Endodermal cell (in vitro differentiated cells): ENCODE data around the gene EYA2. TPM values are rescaled to one million over a fixed set of nuclear protein-coding genes. Genes with fewer than 3 reads are reported as not detected.

Source experiments
- DNase-seq: peaks from one replicate; pipeline ENCODE4 v3.0.0-alpha.2; 2017
- H3K27ac ChIP-seq: 2 replicates; pipeline ENCODE4 v1.5.1; 2013; ENCODE audit warnings: mild to moderate bottlenecking, low read depth, low read length, moderate library complexity
- H3K27me3 ChIP-seq: 2 replicates; pipeline ENCODE4 v1.6.1; 2013; ENCODE audit warnings: mild to moderate bottlenecking, low read length, moderate library complexity; ENCODE audit not compliant: insufficient read depth, control insufficient read depth, poor library complexity, severe bottlenecking
- H3K36me3 ChIP-seq: 2 replicates; pipeline ENCODE4 v1.7.0; 2013; ENCODE audit warnings: mild to moderate bottlenecking, low read length, moderate library complexity; ENCODE audit not compliant: control insufficient read depth, insufficient read depth
- H3K4me1 ChIP-seq: one replicate; pipeline ENCODE4 v1.7.0; 2013; ENCODE audit warnings: low read length; ENCODE audit not compliant: control insufficient read depth, insufficient read depth
- H3K4me3 ChIP-seq: 2 replicates; pipeline ENCODE4 v1.5.1; 2013; ENCODE audit warnings: mild to moderate bottlenecking, low read length, moderate library complexity
- H3K9ac ChIP-seq: 2 replicates; pipeline ENCODE4 v1.6.1; 2013; ENCODE audit warnings: mild to moderate bottlenecking, low read length, moderate library complexity; ENCODE audit not compliant: poor library complexity, severe bottlenecking; ENCODE audit errors: extremely low read depth
- H3K9me3 ChIP-seq: 2 replicates; pipeline ENCODE4 v1.6.1; 2013; ENCODE audit warnings: mild to moderate bottlenecking, low read length, moderate library complexity; ENCODE audit not compliant: control insufficient read depth
- H3K27ac Mint-ChIP-seq: 2 replicates; pipeline ENCODE4 v1.8.0; 2020; ENCODE audit warnings: mixed read lengths
- H3K27me3 Mint-ChIP-seq: 2 replicates; pipeline ENCODE4 v1.8.0; 2021; ENCODE audit warnings: mild to moderate bottlenecking, mixed read lengths; ENCODE audit not compliant: insufficient read depth
- H3K36me3 Mint-ChIP-seq: 2 replicates; pipeline ENCODE4 v1.8.0; 2020; ENCODE audit warnings: low read depth, mixed read lengths
- H3K4me1 Mint-ChIP-seq: 2 replicates; pipeline ENCODE4 v1.8.0; 2020; ENCODE audit warnings: mixed read lengths
- H3K4me3 Mint-ChIP-seq: 2 replicates; pipeline ENCODE4 v1.8.0; 2020; ENCODE audit warnings: mild to moderate bottlenecking, moderate library complexity, mixed read lengths
- H3K9me3 Mint-ChIP-seq: 2 replicates; pipeline ENCODE4 v1.8.0; 2020; ENCODE audit warnings: mild to moderate bottlenecking, mixed read lengths
- WGBS, 2 experiments: methylation state at CpG; one replicate each; pipeline versions ENCODE4 v1.1.5 to v1.1.7; 2013; ENCODE audit warnings: missing lambda C conversion rate in 2 of 2, mixed read lengths in 1 of 2; ENCODE audit not compliant: insufficient coverage in 1 of 2, insufficient read length in 1 of 2; 5-methylcytosine and 5-hydroxymethylcytosine counted together
- total RNA-seq, 2 donors: library from RNA; stranded (reverse); fragmentation: NEBNext Ultra II Directional in 1 of 2; extraction: Animal tissue kit (Norgen Biotek cat#: 25700) in 1 of 2; gene quantifications; 2 replicates in 1 of 2; 3 replicates in 1 of 2; pipeline ENCODE4 v1.2.1, GENCODE V29; 2021
- TF ChIP-seq, protein P1 (sequence below): fragments of 200-600 bp; sonication (generic); conservative IDR thresholded peaks from 2 replicates; pipeline ENCODE4 v1.5.0; 2021; ENCODE audit warnings: antibody characterized with exemption, mild to moderate bottlenecking

Gene EYA2
- total RNA-seq, 2 donors from 2014 or later: 9.1 to 18.0 TPM

DNA sequence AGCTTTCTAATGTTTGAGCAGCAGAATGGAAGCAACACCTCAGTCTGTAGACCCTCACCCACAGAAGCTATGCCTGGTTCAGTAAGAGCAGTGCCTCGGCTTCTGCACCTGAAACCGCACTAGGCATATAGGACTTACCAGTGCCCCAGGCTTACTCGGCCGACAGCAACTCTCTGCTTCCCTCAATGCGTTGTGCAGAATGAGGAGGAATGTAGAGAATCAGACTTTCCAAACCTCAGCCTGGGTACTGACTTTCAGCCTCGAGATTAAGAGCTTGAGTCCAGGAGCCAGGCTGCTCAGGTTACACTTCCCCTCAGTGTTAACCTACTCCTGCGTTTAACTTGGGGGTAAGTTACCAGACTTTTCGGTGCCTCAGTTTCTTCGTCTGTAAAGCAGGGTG is 8.6 kb downstream of the EYA2 start:
- DNase-seq: no peak
- Mint-ChIP-seq H3K36me3 (peaks cover 9% of the 10 kb centered on the region), H3K27ac (no peak overlapping the region), H3K4me3 (no peak overlapping the region), H3K27me3 (peaks cover 7% of the 10 kb centered on the region), H3K9me3 (no peaks in the 10 kb centered on the region), H3K4me1 (peaks cover 39% of the 10 kb centered on the region)
- Histone ChIP-seq H3K9me3 (no peaks in the 10 kb centered on the region), H3K27ac (no peak overlapping the region), H3K4me1 (peaks cover 18% of the 10 kb centered on the region), H3K36me3 (peaks cover 25% of the 10 kb centered on the region), H3K4me3 (no peak overlapping the region), H3K27me3 (no peaks in the 10 kb centered on the region), H3K9ac (no peak overlapping the region)
- TF ChIP-seq, protein P1, sequence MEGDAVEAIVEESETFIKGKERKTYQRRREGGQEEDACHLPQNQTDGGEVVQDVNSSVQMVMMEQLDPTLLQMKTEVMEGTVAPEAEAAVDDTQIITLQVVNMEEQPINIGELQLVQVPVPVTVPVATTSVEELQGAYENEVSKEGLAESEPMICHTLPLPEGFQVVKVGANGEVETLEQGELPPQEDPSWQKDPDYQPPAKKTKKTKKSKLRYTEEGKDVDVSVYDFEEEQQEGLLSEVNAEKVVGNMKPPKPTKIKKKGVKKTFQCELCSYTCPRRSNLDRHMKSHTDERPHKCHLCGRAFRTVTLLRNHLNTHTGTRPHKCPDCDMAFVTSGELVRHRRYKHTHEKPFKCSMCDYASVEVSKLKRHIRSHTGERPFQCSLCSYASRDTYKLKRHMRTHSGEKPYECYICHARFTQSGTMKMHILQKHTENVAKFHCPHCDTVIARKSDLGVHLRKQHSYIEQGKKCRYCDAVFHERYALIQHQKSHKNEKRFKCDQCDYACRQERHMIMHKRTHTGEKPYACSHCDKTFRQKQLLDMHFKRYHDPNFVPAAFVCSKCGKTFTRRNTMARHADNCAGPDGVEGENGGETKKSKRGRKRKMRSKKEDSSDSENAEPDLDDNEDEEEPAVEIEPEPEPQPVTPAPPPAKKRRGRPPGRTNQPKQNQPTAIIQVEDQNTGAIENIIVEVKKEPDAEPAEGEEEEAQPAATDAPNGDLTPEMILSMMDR: no peak
- 76 to 85% methylated on average over 3 to 9 of the region's 9 CpGs for WGBS, 2 experiments

DNA sequence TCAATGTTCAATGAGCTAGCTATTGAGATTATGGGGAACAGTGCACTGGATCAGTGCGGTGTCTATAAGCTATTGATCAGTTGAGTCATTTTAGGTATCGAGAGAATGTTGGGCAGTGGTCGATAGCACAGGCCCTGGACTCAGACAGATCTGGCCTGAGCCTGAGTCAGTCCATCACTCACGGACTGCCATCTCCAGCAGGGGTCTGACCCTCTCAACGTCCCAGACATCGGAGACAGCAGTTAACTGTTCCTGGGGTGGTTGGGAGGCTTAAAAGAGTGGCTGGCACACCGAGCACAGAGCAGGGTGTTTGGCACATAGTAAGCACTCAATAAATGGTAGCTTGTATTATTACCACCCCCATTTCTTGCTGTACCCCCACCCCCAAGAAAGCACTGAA is 9.3 kb downstream of the EYA2 start:
- no peak for DNase-seq
- Mint-ChIP-seq H3K27me3 (peaks cover 7% of the 10 kb centered on the region), H3K27ac (no peak overlapping the region), H3K36me3 (peaks cover 9% of the 10 kb centered on the region), H3K9me3 (no peaks in the 10 kb centered on the region), H3K4me1 (peaks cover 33% of the 10 kb centered on the region), H3K4me3 (no peak overlapping the region)
- H3K4me3 ChIP-seq: no peak overlapping the region
- peaks cover 25% of the 10 kb centered on the region for H3K36me3 ChIP-seq
- no peak overlapping the region for H3K9ac ChIP-seq
- TF ChIP-seq, protein P1: peak; percentile 30
- H3K9me3 ChIP-seq: no peaks in the 10 kb centered on the region
- peaks cover 17% of the 10 kb centered on the region for H3K4me1 ChIP-seq
- WGBS, 2 experiments: 89 to 92% methylated on average over 5 to 6 of the region's 7 CpGs
- no peak overlapping the region for H3K27ac ChIP-seq
- H3K27me3 ChIP-seq: no peaks in the 10 kb centered on the region

DNA sequence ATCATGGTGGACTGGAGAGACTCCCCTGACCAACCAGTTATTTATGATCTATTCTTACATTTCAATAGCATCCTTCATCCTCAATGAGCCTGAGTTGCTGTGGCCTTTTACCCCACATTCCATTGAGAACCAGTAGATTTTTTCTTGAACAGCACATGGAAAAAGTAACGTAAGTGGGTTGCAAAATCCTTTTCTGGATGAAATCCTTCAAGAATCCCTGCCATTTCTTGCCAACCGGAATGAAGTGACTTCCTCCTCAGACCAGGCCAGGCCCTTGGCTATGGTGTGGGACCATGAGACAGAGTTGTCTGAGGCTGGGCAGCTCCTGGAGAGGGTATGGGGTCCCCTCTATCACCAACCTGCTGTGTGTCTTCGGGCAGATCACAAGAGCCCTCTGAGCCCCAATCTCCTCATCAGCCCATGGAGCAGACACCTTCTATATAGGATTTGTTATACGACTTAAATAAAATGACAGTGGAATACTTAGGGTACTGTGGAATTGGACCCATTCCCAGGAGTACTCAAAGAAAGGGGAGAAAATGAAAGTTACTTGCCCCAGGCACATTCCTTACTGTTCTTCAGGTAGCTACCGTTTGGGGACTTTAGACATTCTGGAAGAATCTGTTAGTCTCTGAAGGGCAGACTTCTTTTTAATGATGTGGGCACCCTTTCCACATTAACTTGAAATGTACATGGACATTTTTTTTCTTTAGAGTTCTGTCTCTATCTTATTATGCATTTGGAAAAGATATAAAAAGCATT is 10.9 kb downstream of the EYA2 start:
- Mint-ChIP-seq H3K36me3 (peaks cover 12% of the 10 kb centered on the region), H3K9me3 (no peaks in the 10 kb centered on the region), H3K27ac (no peak overlapping the region), H3K27me3 (peaks cover 2% of the 10 kb centered on the region), H3K4me3 (no peak overlapping the region), H3K4me1 (peaks cover 20% of the 10 kb centered on the region)
- TF ChIP-seq, protein P1: no peak
- H3K4me3 ChIP-seq: no peak overlapping the region
- H3K9me3 ChIP-seq: no peaks in the 10 kb centered on the region
- peaks cover 10% of the 10 kb centered on the region for H3K4me1 ChIP-seq
- no peak overlapping the region for H3K9ac ChIP-seq
- peaks cover 32% of the 10 kb centered on the region for H3K36me3 ChIP-seq
- H3K27ac ChIP-seq: no peak overlapping the region
- 96 to 97% methylated on average over 3 to 5 of the region's 5 CpGs for WGBS, 2 experiments
- H3K27me3 ChIP-seq: no peaks in the 10 kb centered on the region
- DNase-seq: no peak
